ENCODE measurements around the gene SAMHD1. TPM values are rescaled to one million over a fixed set of nuclear protein-coding genes. Genes with fewer than 3 reads are reported as not detected.
A peak's percentile ranks its signal among the peaks of the same experiment; 100 is the strongest.

SAMHD1 gene
- total and polyA plus RNA-seq, 2 of the 13 experiments (the other 11 are each of a cell fraction or from before 2014, with no cell fraction given) = 16.9 to 43.5 TPM

DNA sequence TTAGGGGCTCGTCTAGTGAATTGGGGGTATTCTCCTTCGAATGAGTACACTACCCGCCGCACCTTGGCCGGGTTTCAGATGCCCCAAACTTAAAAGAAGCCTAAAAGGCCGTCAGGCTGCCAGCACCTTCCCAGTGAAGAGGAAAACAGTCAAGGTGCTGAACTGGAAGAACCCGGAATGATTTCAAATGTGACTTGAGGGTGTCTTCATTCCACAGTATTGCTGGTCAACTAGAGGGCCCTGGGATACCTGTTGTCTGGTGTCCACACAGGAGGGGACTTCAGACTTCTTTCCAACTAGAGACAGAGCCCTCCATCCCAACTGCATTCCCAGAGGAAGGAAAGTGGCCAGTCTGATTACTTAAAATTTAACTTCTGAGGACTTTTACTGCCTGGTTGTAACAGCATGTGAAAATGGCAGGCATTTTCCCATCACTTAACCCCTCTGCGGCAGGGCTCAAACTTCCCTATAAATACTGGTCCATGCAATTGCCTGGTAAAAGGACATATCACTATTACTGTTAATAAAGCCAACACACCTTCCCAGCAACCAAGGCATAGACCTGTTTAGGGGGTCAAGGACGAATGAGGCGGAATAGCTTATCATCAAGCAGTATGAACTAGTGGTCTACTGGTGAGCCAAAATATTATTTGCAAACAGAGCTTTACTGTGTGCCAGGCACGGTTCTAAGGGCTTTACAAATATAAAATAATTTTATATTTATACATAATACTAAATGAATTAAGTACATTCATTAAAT lies 651 bp upstream of the SAMHD1 start (continued):
- no peak; the same call in 1 of the 2 replicates for TF ChIP-seq FOXC1 (CRISPR knock-in tag; IDR thresholded peaks at IDR 0.05; ENCODE audit: borderline replicate concordance)
- TF ChIP-seq ZNF792 (CRISPR knock-in tag; IDR thresholded peaks at IDR 0.05) = peak; percentile 4; the same call in 1 of the 2 replicates
- no peak for TF ChIP-seq NFYC (CRISPR knock-in tag; IDR thresholded peaks at IDR 0.05)
- TF ChIP-seq, protein P1, sequence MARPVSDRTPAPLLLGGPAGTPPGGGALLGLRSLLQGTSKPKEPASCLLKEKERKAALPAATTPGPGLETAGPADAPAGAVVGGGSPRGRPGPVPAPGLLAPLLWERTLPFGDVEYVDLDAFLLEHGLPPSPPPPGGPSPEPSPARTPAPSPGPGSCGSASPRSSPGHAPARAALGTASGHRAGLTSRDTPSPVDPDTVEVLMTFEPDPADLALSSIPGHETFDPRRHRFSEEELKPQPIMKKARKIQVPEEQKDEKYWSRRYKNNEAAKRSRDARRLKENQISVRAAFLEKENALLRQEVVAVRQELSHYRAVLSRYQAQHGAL (CRISPR knock-in tag; IDR thresholded peaks at IDR 0.05; ENCODE audit: not compliant biosample characterization) = peak; percentile 15
- no peak for TF ChIP-seq SPEN (CRISPR knock-in tag; IDR thresholded peaks at IDR 0.05; ENCODE audit: low read depth)
- 0 out of 2 replicates have a peak, but pooled peaks have one; percentile 19 for TF ChIP-seq ZFP90 (CRISPR knock-in tag; IDR thresholded peaks at IDR 0.05; ENCODE audit: borderline replicate concordance)
- TF ChIP-seq, protein P2, sequence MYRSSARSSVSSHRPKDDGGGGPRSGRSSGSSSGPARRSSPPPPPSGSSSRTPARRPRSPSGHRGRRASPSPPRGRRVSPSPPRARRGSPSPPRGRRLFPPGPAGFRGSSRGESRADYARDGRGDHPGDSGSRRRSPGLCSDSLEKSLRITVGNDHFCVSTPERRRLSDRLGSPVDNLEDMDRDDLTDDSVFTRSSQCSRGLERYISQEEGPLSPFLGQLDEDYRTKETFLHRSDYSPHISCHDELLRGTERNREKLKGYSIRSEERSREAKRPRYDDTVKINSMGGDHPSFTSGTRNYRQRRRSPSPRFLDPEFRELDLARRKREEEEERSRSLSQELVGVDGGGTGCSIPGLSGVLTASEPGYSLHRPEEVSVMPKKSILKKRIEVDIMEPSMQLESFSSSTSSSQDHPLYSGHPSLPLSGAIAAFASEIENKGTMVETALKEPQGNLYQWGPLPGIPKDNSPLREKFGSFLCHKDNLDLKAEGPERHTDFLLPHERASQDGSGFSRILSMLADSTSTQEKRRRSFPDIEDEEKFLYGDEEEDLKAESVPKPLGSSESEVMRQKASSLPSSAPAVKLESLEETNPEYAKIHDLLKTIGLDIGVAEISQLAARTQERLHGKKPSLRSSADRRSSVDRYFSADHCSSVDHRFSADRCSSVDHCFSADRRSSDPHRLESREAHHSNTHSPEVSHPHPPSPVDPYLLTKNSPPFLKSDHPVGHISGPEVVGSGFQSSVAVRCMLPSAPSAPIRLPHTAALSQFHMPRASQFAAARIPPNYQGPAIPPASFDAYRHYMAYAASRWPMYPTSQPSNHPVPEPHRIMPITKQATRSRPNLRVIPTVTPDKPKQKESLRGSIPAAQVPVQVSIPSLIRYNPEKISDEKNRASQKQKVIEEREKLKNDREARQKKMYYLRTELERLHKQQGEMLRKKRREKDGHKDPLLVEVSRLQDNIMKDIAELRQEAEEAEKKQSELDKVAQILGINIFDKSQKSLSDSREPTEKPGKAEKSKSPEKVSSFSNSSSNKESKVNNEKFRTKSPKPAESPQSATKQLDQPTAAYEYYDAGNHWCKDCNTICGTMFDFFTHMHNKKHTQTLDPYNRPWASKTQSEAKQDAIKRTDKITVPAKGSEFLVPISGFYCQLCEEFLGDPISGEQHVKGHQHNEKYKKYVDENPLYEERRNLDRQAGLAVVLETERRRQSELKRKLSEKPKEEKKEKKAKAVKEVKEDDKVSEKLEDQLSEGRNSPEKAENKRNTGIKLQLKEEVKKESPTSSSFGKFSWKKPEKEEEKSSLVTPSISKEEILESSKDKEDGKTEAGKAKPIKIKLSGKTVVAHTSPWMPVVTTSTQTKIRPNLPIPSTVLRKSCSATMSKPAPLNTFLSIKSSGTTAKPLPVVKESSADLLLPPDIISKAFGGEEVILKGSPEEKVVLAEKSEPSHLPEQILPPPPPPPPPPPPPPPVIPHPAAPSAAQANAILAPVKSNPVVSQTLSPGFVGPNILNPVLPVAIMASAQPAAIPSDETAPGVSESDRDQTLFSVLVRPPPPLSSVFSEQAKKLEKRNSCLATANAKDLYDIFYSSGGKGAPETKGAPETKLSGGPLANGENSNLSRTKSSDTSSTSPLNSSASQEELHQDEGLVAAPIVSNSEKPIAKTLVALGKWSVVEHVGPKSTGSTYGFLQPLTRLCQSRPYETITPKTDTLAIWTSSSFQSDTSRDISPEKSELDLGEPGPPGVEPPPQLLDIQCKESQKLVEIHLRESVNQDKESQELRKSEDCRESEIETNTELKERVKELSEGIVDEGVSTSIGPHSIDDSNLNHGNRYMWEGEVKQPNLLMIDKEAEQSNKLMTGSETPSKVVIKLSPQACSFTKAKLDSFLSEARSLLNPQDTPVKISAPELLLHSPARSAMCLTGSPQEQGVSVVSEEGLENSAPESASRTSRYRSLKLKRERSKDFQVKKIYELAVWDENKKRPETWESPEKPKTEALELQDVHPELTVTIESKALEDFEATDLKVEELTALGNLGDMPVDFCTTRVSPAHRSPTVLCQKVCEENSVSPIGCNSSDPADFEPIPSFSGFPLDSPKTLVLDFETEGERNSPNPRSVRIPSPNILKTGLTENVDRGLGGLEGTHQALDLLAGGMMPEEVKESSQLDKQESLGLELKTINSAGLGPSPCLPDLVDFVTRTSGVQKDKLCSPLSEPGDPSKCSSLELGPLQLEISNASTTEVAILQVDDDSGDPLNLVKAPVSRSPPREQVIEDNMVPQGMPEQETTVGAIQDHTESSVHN (CRISPR knock-in tag; IDR thresholded peaks at IDR 0.05) = peak; percentile 63; the same call in 1 of the 2 replicates
- no peak for TF ChIP-seq ZNF430 (CRISPR knock-in tag; IDR thresholded peaks at IDR 0.05)
- TF ChIP-seq, protein P3, sequence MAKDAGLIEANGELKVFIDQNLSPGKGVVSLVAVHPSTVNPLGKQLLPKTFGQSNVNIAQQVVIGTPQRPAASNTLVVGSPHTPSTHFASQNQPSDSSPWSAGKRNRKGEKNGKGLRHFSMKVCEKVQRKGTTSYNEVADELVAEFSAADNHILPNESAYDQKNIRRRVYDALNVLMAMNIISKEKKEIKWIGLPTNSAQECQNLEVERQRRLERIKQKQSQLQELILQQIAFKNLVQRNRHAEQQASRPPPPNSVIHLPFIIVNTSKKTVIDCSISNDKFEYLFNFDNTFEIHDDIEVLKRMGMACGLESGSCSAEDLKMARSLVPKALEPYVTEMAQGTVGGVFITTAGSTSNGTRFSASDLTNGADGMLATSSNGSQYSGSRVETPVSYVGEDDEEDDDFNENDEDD (CRISPR knock-in tag; IDR thresholded peaks at IDR 0.05; ENCODE audit: borderline replicate concordance) = no peak
- no peak; the same call in 1 of the 2 replicates for TF ChIP-seq ESRRA (CRISPR knock-in tag; IDR thresholded peaks at IDR 0.05; ENCODE audit: low read depth)
- peak; percentile 13; the same call in 1 of the 2 replicates for TF ChIP-seq BRCA1 (CRISPR knock-in tag; IDR thresholded peaks at IDR 0.05)
- no peak; the same call in 1 of the 2 replicates for TF ChIP-seq NFKB2 (CRISPR knock-in tag; IDR thresholded peaks at IDR 0.05; ENCODE audit: borderline replicate concordance)
- TF ChIP-seq ARNT2 (CRISPR knock-in tag; IDR thresholded peaks at IDR 0.05; ENCODE audit: low read depth) = 0 out of 2 replicates have a peak, but pooled peaks have one; percentile 22
- peak; percentile 94; the same call in 1 of the 2 replicates for TF ChIP-seq ZNF501 (CRISPR knock-in tag; IDR thresholded peaks at IDR 0.05)
- 0 out of 2 replicates have a peak, but pooled peaks have one; percentile 6 for TF ChIP-seq ZNF776 (CRISPR knock-in tag; IDR thresholded peaks at IDR 0.05)
- peak; percentile 69; the same call in 1 of the 2 replicates for TF ChIP-seq ZNF337 (CRISPR knock-in tag; IDR thresholded peaks at IDR 0.05; ENCODE audit: borderline replicate concordance, low read depth)
- no peak for TF ChIP-seq PPARG (CRISPR knock-in tag; conservative IDR thresholded peaks at IDR 0.05)
